Transverse colon (tissue), 4 donors: ENCODE measurements around the gene PDZK1IP1. TPM values are rescaled to one million over a fixed set of nuclear protein-coding genes. Genes with fewer than 3 reads are reported as not detected.

Experiments
- DNase-seq: peaks from one replicate; pipeline ENCODE4 v3.0.0-alpha.2; 2019
- H3K27ac ChIP-seq, 4 donors: fragments of 200-600 bp; sonication (generic); 2 replicates each; pipeline ENCODE4 v1.5.1; 2016 to 2018; ENCODE audit warnings: inconsistent platforms in 4 of 4
- H3K27me3 ChIP-seq: fragments of 200-600 bp; sonication (generic); 2 replicates; pipeline ENCODE4 v1.5.1; 2017; ENCODE audit warnings: inconsistent platforms
- H3K36me3 ChIP-seq, 4 donors: fragments of 200-600 bp; sonication (generic); 2 replicates each; pipeline ENCODE4 v1.5.1; 2017 to 2019; ENCODE audit warnings: inconsistent platforms in 4 of 4
- H3K4me1 ChIP-seq, 4 donors: fragments of 200-600 bp; sonication (generic); 2 replicates each; pipeline ENCODE4 v1.5.1; 2017 to 2020; ENCODE audit warnings: inconsistent platforms in 4 of 4
- H3K4me3 ChIP-seq, 4 donors: fragments of 200-600 bp; sonication (generic); 1 replicate in 1 of 4; 2 replicates in 3 of 4; pipeline versions ENCODE4 v1.5.1 to v1.6.1; 2017 to 2019; ENCODE audit warnings: inconsistent platforms in 4 of 4
- H3K9me3 ChIP-seq, 2 donors: fragments of 200-600 bp; sonication (generic); 2 replicates each; pipeline ENCODE4 v1.5.1; 2017 to 2019; ENCODE audit warnings: inconsistent platforms in 2 of 2
- CTCF ChIP-seq, 5 experiments: fragments of 200-600 bp in 3 of 5; fragments of 450-650 bp in 2 of 5; sonication (generic) in 3 of 5; IDR thresholded peaks; 1 replicate in 2 of 5; 2 replicates in 3 of 5; pipeline ENCODE4 v1.5.1; 2016 to 2017; ENCODE audit warnings: antibody characterized with exemption in 5 of 5, inconsistent platforms in 3 of 5, mild to moderate bottlenecking in 2 of 5, moderate library complexity in 1 of 5
- EP300 ChIP-seq: sonication (generic); formaldehyde crosslinking; IDR thresholded peaks from one replicate; pipeline ENCODE4 v1.6.1; 2017; ENCODE audit warnings: antibody characterized with exemption, low read depth
- POLR2A ChIP-seq: fragments of 450-650 bp; IDR thresholded peaks from one replicate; pipeline ENCODE4 v1.6.1; 2016; ENCODE audit warnings: antibody characterized with exemption, mild to moderate bottlenecking, moderate library complexity
- POLR2AphosphoS5 ChIP-seq, 3 donors: sonication (generic); formaldehyde crosslinking; IDR thresholded peaks; one replicate each; pipeline ENCODE4 v1.6.1; 2016; ENCODE audit warnings: antibody characterized with exemption in 3 of 3
- WGBS, 2 donors: methylation state at CpG; one replicate each; pipeline ENCODE4 v1.1.5; 2018; ENCODE audit warnings: low coverage in 1 of 2; 5-methylcytosine and 5-hydroxymethylcytosine counted together
- in situ Hi-C, 4 donors: fragments of 200-750 bp; cut with MboI; loops; one replicate each; pipeline versions ENCODE4 v1.15.0 to v1.15.1; 2017; ENCODE audit warnings: low sequenced_read_pairs in 3 of 4, low pct_ligation_motif_present in 1 of 4, low pct_unique_long_range_greater_than_20kb in 1 of 4
- intact Hi-C: fragments of 100-400 bp; cut with DNase I; formaldehyde crosslinking; loops from one replicate; pipeline ENCODE4 v1.15.1; 2023; ENCODE audit warnings: low total_unique reads
- total RNA-seq, 4 donors: library from RNA; depleted of rRNA; stranded (reverse); fragments of >200 nt; gene quantifications; one replicate each; pipeline ENCODE4 v1.1.0, GENCODE V29; 2016

Gene PDZK1IP1
- total RNA-seq, 4 donors from 2014 or later = 16.5 to 228 (median 148) TPM

- no peak overlapping the region for H3K27ac ChIP-seq
- no peaks in the 10 kb centered on the region for H3K36me3 ChIP-seq
- no peaks in the 10 kb centered on the region for H3K9me3 ChIP-seq
- intact Hi-C loops (no loop called here), in situ Hi-C loops (loop anchor here (25.0 kb wide), 2 partner anchors 231 to 531 kb away; partner anchors contain the start of gene FOXE3 (in 2 of the 4))
- 61% methylated on average over 18 of the region's 18 CpGs; no CpG with 5 or more reads in 1 of the 2 donors for WGBS, 2 donors
- H3K4me3 ChIP-seq = no peak overlapping the region
- peaks cover 10% of the 10 kb centered on the region for H3K27me3 ChIP-seq
- H3K4me1 ChIP-seq = peaks cover 9 to 15% (median 12%) of the 10 kb centered on the region in 4 donors
- no peak for DNase-seq
- TF ChIP-seq CTCF (IDR thresholded peaks at IDR 0.05) = no peak
- no peak for TF ChIP-seq POLR2AphosphoS5 (IDR thresholded peaks at IDR 0.05)
- no peak for TF ChIP-seq EP300
- TF ChIP-seq POLR2A = no peak
These were observed 8.5 kb downstream of the PDZK1IP1 start for GRCh38 chr1:47181095-47181954.

GRCh38 chr1:47180603-47181094 is 9.2 kb downstream of the PDZK1IP1 start:
- DNase-seq = no peak
- 44 to 60% methylated on average over 3 of the region's 3 CpGs for WGBS, 2 donors
- Histone ChIP-seq H3K4me3 (no peak overlapping the region), H3K4me1 (peaks cover 9 to 15% (median 12%) of the 10 kb centered on the region in 4 donors), H3K36me3 (no peaks in the 10 kb centered on the region), H3K27ac (no peak overlapping the region), H3K9me3 (no peaks in the 10 kb centered on the region), H3K27me3 (peaks cover 10% of the 10 kb centered on the region)
- TF ChIP-seq EP300 = no peak
- TF ChIP-seq CTCF (IDR thresholded peaks at IDR 0.05) = no peak
- TF ChIP-seq POLR2A = no peak
- no peak for TF ChIP-seq POLR2AphosphoS5 (IDR thresholded peaks at IDR 0.05)
- in situ Hi-C loops (loop anchor here (25.0 kb wide), 2 partner anchors 232 to 532 kb away; partner anchors contain the start of gene FOXE3 (in 2 of the 4)), intact Hi-C loops (no loop called here)

GRCh38 chr1:47179988-47180563 is 9.8 kb downstream of the PDZK1IP1 start:
- no peak for DNase-seq
- in situ Hi-C loops (loop anchor here (25.0 kb wide), 2 partner anchors 232 to 532 kb away; partner anchors contain the start of gene FOXE3 (in 2 of the 4)), intact Hi-C loops (loop anchor here (5.0 kb wide), 1 partner anchor 532 kb away; no protein-coding TSS in a partner anchor)
- Histone ChIP-seq H3K27ac (peak overlapping the region; percentile 69 to 80 (median 74)), H3K4me3 (peak overlapping the region in 1 of 4 donors; percentile 48), H3K27me3 (peaks cover 10% of the 10 kb centered on the region), H3K36me3 (no peaks in the 10 kb centered on the region), H3K9me3 (no peaks in the 10 kb centered on the region), H3K4me1 (peaks cover 9 to 15% (median 12%) of the 10 kb centered on the region in 4 donors)
- TF ChIP-seq POLR2A (no peak), EP300 (no peak), POLR2AphosphoS5 (IDR thresholded peaks at IDR 0.05) (no peak), CTCF (IDR thresholded peaks at IDR 0.05) (no peak)
- 27% methylated on average over 3 of the region's 3 CpGs; no CpG with 5 or more reads in 1 of the 2 donors for WGBS, 2 donors
